T-cell (primary cell): ENCODE results near the gene MAP3K3. TPM values are rescaled to one million over a fixed set of nuclear protein-coding genes. Genes with fewer than 3 reads are reported as not detected.

Experiments
- ATAC-seq, 4 experiments: fragments of 200-7000 bp in 3 of 4; fragments of 150-1000 bp in 1 of 4; cut with Tn5 transposase; replicated peaks in 1 of 4; 1 replicate in 3 of 4; 2 replicates in 1 of 4; pipeline ENCODE4 v1.10.0; 2021; ENCODE audit warnings: moderate library complexity in 3 of 4, mild to moderate bottlenecking in 2 of 4, moderate number of reproducible peaks in 1 of 4
- CTCF ChIA-PET, 2 donors: fragments of 300-600 bp; sonication (Branson Sonifier 250); formaldehyde crosslinking; loops; one replicate each; lab custom pipeline; 2022; ENCODE audit warnings: antibody characterized with exemption in 2 of 2; lab: Charles Lee
- POLR2A ChIA-PET, 2 donors: fragments of 300-600 bp; sonication (Branson Sonifier 250); formaldehyde crosslinking; loops; one replicate each; lab custom pipeline; 2022; ENCODE audit warnings: antibody characterized with exemption in 2 of 2; lab: Charles Lee
- DNase-seq, 35 experiments: peaks; one replicate each; pipeline versions ENCODE4 v3.0.0 to v3.0.0-alpha.2; 2013 to 2023
- H3K27ac ChIP-seq: one replicate; pipeline ENCODE4 v1.5.1; 2013; ENCODE audit warnings: low read length
- H3K27me3 ChIP-seq, 2 experiments: replicated peaks in 1 of 2; 1 replicate in 1 of 2; 2 replicates in 1 of 2; pipeline versions ENCODE4 v1.6.1 to v1.7.0; 2013; ENCODE audit warnings: low read length in 1 of 2, mixed read lengths in 1 of 2; ENCODE audit not compliant: control insufficient read depth in 2 of 2, insufficient read depth in 2 of 2; ENCODE audit errors: extremely low read depth in 1 of 2
- H3K36me3 ChIP-seq, 2 donors: 1 replicate in 1 of 2; 2 replicates in 1 of 2; pipeline versions ENCODE4 v1.6.1 to v1.7.0; 2013; ENCODE audit warnings: low read length in 1 of 2; ENCODE audit not compliant: control insufficient read depth in 2 of 2, insufficient read depth in 1 of 2; ENCODE audit errors: extremely low read depth in 1 of 2
- H3K4me1 ChIP-seq, 2 experiments: 1 replicate in 1 of 2; 2 replicates in 1 of 2; pipeline versions ENCODE4 v1.6.1 to v1.7.0; 2013; ENCODE audit warnings: low read length in 2 of 2, mixed read lengths in 1 of 2; ENCODE audit not compliant: insufficient read depth in 2 of 2, control insufficient read depth in 1 of 2; ENCODE audit errors: extremely low read depth in 1 of 2
- H3K4me3 ChIP-seq, 2 donors: 1 replicate in 1 of 2; 2 replicates in 1 of 2; pipeline versions ENCODE4 v1.5.1 to v1.7.0; 2013; ENCODE audit warnings: mild to moderate bottlenecking in 2 of 2, low read length in 1 of 2, moderate library complexity in 1 of 2; ENCODE audit not compliant: control insufficient read depth in 1 of 2; ENCODE audit errors: extremely low read depth in 1 of 2
- H3K9me3 ChIP-seq: 2 replicates; pipeline ENCODE4 v1.7.0; 2013
- H3K27ac Mint-ChIP-seq, 2 donors: one replicate each; pipeline ENCODE4 v1.8.0; 2020 to 2021; ENCODE audit warnings: mild to moderate bottlenecking in 2 of 2, mixed read lengths in 2 of 2
- H3K27me3 Mint-ChIP-seq, 2 donors: one replicate each; pipeline ENCODE4 v1.8.0; 2021 to 2022; ENCODE audit warnings: mixed read lengths in 2 of 2
- H3K36me3 Mint-ChIP-seq: one replicate; pipeline ENCODE4 v1.8.0; 2021; ENCODE audit warnings: mixed read lengths
- H3K4me1 Mint-ChIP-seq, 3 donors: one replicate each; pipeline ENCODE4 v1.8.0; 2020 to 2022; ENCODE audit warnings: mixed read lengths in 3 of 3, mild to moderate bottlenecking in 1 of 3
- H3K4me3 Mint-ChIP-seq, 3 donors: one replicate each; pipeline ENCODE4 v1.8.0; 2020 to 2022; ENCODE audit warnings: mild to moderate bottlenecking in 3 of 3, mixed read lengths in 3 of 3, moderate library complexity in 3 of 3
- H3K9me3 Mint-ChIP-seq, 3 donors: one replicate each; pipeline ENCODE4 v1.8.0; 2020 to 2022; ENCODE audit warnings: mixed read lengths in 3 of 3
- WGBS: methylation state at CpG from one replicate; pipeline ENCODE4 v1.1.5; 2013; ENCODE audit warnings: missing lambda C conversion rate; ENCODE audit not compliant: insufficient coverage; 5-methylcytosine and 5-hydroxymethylcytosine counted together
- total RNA-seq, 35 experiments: library from RNA in 6 of 35; stranded (reverse) in 6 of 35; fragments of 120-200 nt in 1 of 35; gene quantifications; one replicate each; pipeline versions ENCODE4 v1.2.1 to v1.2.4 and lab custom pipeline; 2013 to 2026

Gene MAP3K3
- total RNA-seq, 5 donors from 2014 or later (not counting 1 experiment from before 2014, with no cell fraction given), result 71.0 to 91.1 (median 85.4) TPM

DNA sequence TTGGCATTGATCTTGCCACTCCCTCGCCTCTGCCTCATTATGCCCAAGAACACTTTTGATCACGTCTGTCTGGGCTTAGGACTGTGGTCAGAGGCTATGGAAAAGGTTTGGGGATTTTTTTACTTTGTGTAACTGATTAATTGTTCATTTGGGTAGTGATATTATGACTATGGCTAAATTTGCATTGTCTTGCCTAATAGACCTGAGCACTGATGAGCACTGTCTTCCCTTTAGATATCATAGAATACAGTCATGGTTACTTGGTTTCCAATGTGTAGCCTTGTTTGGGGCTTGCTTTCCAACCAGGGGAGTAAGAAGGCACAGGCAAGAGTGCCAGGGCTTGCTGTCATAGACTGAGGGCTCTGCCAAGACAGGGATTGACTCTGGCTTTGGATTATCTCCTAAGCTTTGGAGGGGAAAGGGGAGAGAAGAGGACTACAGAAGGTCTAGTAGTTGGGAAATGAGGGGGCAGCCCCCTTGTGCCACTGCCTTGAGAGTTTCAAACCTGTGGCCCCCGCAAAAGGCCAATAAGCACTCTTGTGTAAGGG lies 64.0 kb downstream of the MAP3K3 start:
- H3K27ac Mint-ChIP-seq, result peak overlapping the region; percentile 46 to 62
- Histone ChIP-seq H3K4me1 (no peaks in the 10 kb centered on the region), H3K27me3 (no peaks in the 10 kb centered on the region), H3K4me3 (no peak overlapping the region), H3K9me3 (no peaks in the 10 kb centered on the region), H3K36me3 (peaks cover 15 to 86% of the 10 kb centered on the region in 2 donors), H3K27ac (no peak overlapping the region)
- POLR2A ChIA-PET, result no interaction called here
- H3K36me3 Mint-ChIP-seq, result peaks cover 51% of the 10 kb centered on the region
- ATAC-seq, result no peak
- H3K9me3 Mint-ChIP-seq, result no peaks in the 10 kb centered on the region
- CTCF ChIA-PET, result interaction anchor here in 1 of 2 donors (0.6 kb wide), 1 partner anchor 84 kb away, joined by 4 read pairs; no protein-coding TSS in a partner anchor
- H3K4me3 Mint-ChIP-seq, result no peak overlapping the region
- peaks cover 0 to 2% (median 0%) of the 10 kb centered on the region in 3 donors for H3K4me1 Mint-ChIP-seq
- H3K27me3 Mint-ChIP-seq, result no peaks in the 10 kb centered on the region
- 100% methylated on average over 1 of the region's 3 CpGs for WGBS
- DNase-seq, result no peak

DNA sequence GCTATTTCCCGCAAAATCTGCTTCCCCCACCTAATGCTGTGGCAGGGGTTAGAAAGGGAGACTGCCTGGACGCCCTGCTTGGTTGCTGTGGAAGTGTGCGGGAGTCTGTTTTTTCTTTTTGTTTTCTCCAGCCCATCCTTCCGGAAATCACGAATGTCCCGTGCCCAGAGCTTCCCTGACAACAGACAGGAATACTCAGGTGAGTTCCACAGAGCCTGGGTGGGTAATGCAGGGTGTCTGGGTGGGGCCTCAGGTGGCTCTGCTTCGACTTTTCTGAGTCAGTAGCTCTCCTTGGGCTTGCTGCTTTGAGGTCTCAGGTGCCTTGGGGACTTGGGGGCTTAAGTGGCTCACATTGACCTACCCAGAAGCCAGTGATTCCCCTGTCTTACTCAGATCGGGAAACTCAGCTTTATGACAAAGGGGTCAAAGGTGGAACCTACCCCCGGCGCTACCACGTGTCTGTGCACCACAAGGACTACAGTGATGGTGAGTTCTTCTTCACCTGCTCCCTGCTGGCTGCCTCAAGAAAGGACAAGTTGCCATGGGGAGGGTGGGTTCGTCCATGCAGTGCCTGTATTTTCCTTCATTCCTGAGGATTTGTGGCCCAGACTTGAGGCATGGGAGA lies 66.3 kb downstream of the MAP3K3 start:
- peaks cover 43% of the 10 kb centered on the region for H3K36me3 Mint-ChIP-seq
- WGBS, result 83% methylated on average over 8 of the region's 12 CpGs
- DNase-seq, result no peak
- ATAC-seq, result no peak
- peaks cover 10 to 14% (median 13%) of the 10 kb centered on the region in 3 donors for H3K4me1 Mint-ChIP-seq
- POLR2A ChIA-PET, result no interaction called here
- peaks cover 0 to 7% of the 10 kb centered on the region in 2 experiments for H3K4me1 ChIP-seq
- H3K4me3 Mint-ChIP-seq, result no peak overlapping the region
- CTCF ChIA-PET, result no interaction called here
- no peak overlapping the region for H3K4me3 ChIP-seq
- no peaks in the 10 kb centered on the region for H3K9me3 ChIP-seq
- H3K27me3 Mint-ChIP-seq, result no peaks in the 10 kb centered on the region
- peaks cover 12 to 84% of the 10 kb centered on the region in 2 donors for H3K36me3 ChIP-seq
- no peaks in the 10 kb centered on the region for H3K27me3 ChIP-seq
- peak overlapping the region in 1 of 2 donors; percentile 64 for H3K27ac Mint-ChIP-seq
- no peaks in the 10 kb centered on the region for H3K9me3 Mint-ChIP-seq
- no peak overlapping the region for H3K27ac ChIP-seq

DNA sequence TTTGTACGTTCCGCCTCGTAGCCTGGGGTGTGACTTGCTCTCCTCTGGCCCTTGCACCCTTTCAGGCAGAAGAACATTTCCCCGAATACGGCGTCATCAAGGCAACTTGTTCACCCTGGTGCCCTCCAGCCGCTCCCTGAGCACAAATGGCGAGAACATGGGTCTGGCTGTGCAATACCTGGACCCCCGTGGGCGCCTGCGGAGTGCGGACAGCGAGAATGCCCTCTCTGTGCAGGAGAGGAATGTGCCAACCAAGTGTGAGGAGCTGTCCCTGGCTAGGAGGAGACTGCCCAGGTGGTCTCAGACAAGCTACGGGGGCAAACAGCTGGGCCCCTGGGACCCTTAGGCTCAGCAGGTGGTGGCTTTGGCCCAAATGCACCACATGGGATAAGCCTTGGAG lies 67.3 kb downstream of the MAP3K3 start:
- CTCF ChIA-PET, result interaction anchor here (0.5 to 1.0 kb wide), 2 partner anchors 21 to 80 kb away, joined by 3 to 7 read pairs; no protein-coding TSS in a partner anchor
- ATAC-seq (no peak), DNase-seq (no peak)
- no peak overlapping the region for H3K27ac Mint-ChIP-seq
- POLR2A ChIA-PET, result no interaction called here
- H3K9me3 Mint-ChIP-seq, result no peaks in the 10 kb centered on the region
- H3K27ac ChIP-seq, result no peak overlapping the region
- H3K4me1 ChIP-seq, result peaks cover 4 to 17% of the 10 kb centered on the region in 2 experiments
- no peak overlapping the region for H3K4me3 Mint-ChIP-seq
- peaks cover 18 to 84% of the 10 kb centered on the region in 2 donors for H3K36me3 ChIP-seq
- WGBS, result 97% methylated on average over 13 of the region's 14 CpGs
- no peaks in the 10 kb centered on the region for H3K9me3 ChIP-seq
- peaks cover 48% of the 10 kb centered on the region for H3K36me3 Mint-ChIP-seq
- H3K4me3 ChIP-seq, result no peak overlapping the region
- H3K4me1 Mint-ChIP-seq, result peaks cover 20 to 24% (median 23%) of the 10 kb centered on the region in 3 donors
- no peaks in the 10 kb centered on the region for H3K27me3 ChIP-seq
- H3K27me3 Mint-ChIP-seq, result no peaks in the 10 kb centered on the region

DNA sequence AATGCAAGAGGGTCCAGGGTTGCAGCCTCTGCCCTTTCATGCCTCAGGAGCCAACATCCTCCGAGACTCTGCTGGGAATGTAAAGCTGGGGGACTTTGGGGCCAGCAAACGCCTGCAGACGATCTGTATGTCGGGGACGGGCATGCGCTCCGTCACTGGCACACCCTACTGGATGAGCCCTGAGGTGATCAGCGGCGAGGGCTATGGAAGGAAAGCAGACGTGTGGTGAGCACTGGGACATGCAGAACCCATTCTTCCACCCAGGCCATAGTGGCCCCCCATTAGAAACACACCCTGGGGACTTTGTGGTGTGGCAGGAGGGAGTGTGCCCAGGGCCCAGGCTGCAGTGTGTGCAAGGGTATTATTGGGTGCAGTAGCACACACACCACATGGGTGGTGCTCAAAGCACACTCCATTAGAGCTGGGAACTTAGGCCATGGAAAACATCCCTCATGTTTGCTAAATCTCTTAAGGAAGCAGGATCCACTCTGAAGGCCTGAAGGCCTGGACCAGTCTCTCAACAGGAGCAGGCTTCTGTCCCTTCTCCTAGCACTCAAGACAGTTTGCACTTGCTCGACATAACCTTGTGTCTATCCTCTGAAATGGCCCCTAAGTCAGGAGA lies 70.1 kb downstream of the MAP3K3 start:
- Histone ChIP-seq H3K36me3 (peaks cover 19 to 82% of the 10 kb centered on the region in 2 donors), H3K9me3 (no peaks in the 10 kb centered on the region), H3K4me1 (peaks cover 30 to 45% of the 10 kb centered on the region in 2 experiments), H3K27ac (no peak overlapping the region), H3K4me3 (no peak overlapping the region), H3K27me3 (no peaks in the 10 kb centered on the region)
- CTCF ChIA-PET, result interaction anchor here in 1 of 2 donors (6.6 kb wide), 1 partner anchor 18 kb away, joined by 70 read pairs; no protein-coding TSS in a partner anchor
- H3K4me1 Mint-ChIP-seq, result peaks cover 48 to 52% (median 51%) of the 10 kb centered on the region in 3 donors
- no peaks in the 10 kb centered on the region for H3K9me3 Mint-ChIP-seq
- 98% methylated on average over 5 of the region's 11 CpGs for WGBS
- peaks cover 51% of the 10 kb centered on the region for H3K36me3 Mint-ChIP-seq
- no peak for DNase-seq
- POLR2A ChIA-PET, result interaction anchor here in 1 of 2 donors (1.8 kb wide), 1 partner anchor 11 kb away, joined by 7 read pairs; no protein-coding TSS in a partner anchor
- H3K27ac Mint-ChIP-seq, result peak overlapping the region; percentile 85 to 99
- no peaks in the 10 kb centered on the region for H3K27me3 Mint-ChIP-seq
- no peak overlapping the region for H3K4me3 Mint-ChIP-seq
- ATAC-seq, result no peak

DNA sequence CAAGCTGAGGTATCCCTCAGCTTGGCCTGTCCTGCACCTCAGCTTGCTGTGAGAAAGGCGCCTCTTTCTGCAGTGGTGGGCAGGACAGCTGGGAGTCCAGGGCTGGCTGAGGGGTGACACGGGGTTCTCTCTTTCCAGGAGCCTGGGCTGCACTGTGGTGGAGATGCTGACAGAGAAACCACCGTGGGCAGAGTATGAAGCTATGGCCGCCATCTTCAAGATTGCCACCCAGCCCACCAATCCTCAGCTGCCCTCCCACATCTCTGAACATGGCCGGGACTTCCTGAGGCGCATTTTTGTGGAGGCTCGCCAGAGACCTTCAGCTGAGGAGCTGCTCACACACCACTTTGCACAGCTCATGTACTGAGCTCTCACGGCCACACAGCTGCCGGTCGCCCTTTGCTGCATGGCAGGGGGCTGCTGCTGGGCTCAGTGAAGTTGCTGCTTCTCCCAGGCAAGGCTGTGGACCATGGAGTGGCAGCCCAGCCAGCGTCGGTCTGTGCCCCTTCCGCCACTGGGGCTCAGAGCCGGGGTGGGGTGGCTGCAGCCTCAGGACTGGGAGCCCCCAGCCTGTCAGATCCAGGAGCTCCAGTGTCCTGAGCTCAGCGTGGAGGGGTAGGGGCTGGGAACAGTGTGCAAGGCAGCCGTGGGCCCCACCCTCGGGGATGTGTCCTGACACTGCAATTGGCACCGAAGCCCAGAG lies 71.3 kb downstream of the MAP3K3 start:
- CTCF ChIA-PET, result interaction anchor here (0.5 to 6.6 kb wide), 3 partner anchors 17 to 168 kb away, joined by 6 to 70 read pairs (median 66); no protein-coding TSS in a partner anchor
- peaks cover 56% of the 10 kb centered on the region for H3K36me3 Mint-ChIP-seq
- 90% methylated on average over 17 of the region's 18 CpGs for WGBS
- peak overlapping the region; percentile 85 to 99 for H3K27ac Mint-ChIP-seq
- no peaks in the 10 kb centered on the region for H3K27me3 Mint-ChIP-seq
- Histone ChIP-seq H3K27ac (peak overlapping the region; percentile 6), H3K4me1 (peaks cover 32 to 56% of the 10 kb centered on the region in 2 experiments), H3K9me3 (no peaks in the 10 kb centered on the region), H3K27me3 (no peaks in the 10 kb centered on the region), H3K36me3 (peaks cover 21 to 85% of the 10 kb centered on the region in 2 donors), H3K4me3 (no peak overlapping the region)
- DNase-seq (no peak), ATAC-seq (no peak)
- H3K4me3 Mint-ChIP-seq, result peak overlapping the region in 2 of 3 donors; percentile 21 to 96
- peaks cover 54 to 61% (median 58%) of the 10 kb centered on the region in 3 donors for H3K4me1 Mint-ChIP-seq
- POLR2A ChIA-PET, result interaction anchor here (0.7 to 1.8 kb wide), 5 partner anchors 9 to 58 kb away, joined by 3 to 7 read pairs (median 4); no protein-coding TSS in a partner anchor
- no peaks in the 10 kb centered on the region for H3K9me3 Mint-ChIP-seq
